HG03159 (cell line): Measurements from ENCODE around the gene XPO5.
"Not testable (repeated sequence)": the region's sequence is repeated elsewhere in the genome, so short reads cannot be mapped to it uniquely, and the experiment has no call there.

Experiments used
- ATAC-seq: cut with Tn5 transposase; IDR thresholded peaks from one replicate; pipeline ENCODE4 v1.9.1; 2021; ENCODE audit warnings: mild to moderate bottlenecking, moderate library complexity; ENCODE audit not compliant: unreplicated experiment

The XPO5 gene

DNA sequence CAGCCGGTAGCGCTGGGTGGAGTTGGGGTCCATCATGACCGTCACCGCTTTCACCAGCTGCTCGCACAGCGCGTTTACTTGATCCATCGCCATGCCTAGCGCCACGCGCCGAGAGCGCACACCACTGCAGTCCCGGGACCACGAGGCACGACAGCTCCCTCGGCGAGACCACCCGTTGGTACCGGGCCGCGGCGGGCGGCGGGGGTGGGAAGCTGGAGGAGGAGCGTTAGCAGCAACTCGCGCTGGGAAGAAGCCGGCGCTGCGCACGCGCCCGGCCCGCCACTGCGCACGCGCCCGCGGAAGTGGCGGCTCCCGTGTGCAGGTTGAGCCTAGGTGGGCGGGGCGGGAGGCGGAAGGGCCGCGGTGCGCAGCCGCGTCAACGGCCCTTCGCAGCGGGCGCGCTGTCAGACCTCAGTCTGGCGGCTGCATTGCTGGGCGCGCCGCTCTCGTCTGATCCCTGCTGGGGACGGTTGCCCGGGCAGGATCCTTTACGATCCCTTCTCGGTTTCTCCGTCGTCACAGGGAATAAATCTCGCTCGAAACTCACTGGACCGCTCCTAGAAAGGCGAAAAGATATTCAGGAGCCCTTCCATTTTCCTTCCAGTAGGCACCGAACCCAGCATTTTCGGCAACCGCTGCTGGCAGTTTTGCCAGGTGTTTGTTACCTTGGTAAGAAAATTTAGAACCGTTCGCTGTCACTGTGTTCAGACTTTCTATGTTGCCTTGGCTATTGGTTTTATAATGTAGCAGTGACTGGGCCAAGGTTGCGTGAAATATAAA lies at the start of gene XPO5, which contains the start of gene POLH:
Gene XPO5 (minus strand): TSS at position 267 of the 780 bp plus-strand sequence. CDS start 174 bp downstream, at position 93.
Gene POLH (plus strand): TSS at position 414 of the 780 bp plus-strand sequence. CDS start 6,135 bp downstream, outside the sequence.
- peak; percentile 88 for ATAC-seq

DNA sequence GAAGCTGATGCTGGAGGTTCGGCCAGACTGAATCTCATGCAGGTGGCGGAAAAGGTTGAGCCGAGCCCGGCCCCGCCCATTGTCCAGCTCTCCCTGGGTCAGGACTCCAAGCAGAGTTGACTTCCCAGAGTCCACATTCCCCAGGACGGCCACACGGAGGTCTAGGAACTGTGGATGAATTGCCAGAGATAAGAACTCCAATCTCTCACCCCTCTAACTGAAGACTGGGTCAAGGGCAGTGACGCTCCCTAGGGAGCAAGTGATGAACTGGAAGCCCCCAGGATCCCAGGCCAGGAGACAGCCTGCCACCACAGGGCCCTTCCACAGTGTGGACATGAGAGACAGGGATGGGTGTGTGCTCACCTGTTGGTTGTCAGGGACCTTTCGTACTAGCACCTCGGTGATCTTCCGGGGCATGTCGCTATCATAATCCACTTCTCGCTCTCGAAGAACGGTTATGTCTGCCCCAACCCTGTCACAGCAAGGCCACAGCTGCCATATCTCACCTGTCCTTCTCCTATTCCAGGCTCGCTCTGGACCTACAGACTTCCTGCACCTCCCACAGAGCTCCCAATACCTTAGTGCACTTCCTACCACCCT lies 49.7 kb upstream of the XPO5 start:
- ATAC-seq, result no peak

DNA sequence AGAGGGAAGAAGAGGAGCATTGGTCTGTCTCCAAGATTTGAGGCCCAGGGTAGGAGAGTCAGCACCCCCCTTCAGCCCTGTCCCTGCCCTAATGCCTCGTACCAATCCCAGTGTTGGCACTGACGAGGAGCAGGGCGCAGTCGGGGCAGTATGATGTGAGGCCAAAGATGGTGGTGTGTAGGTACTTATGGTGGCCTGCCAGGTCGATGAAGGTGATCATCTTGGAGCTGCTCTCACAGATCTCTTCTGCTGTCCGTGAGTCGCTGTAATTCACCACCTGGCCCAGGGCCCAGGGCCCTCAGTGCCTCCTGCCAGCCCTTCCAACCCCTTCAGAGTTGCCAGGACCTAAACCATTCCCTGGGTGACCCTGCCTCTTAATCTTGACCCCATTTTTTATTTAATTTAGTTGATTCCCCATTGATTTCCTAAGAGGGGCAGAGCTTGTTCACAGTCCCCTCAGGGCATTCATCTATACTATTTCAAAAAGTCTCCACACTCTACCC lies 49.0 kb upstream of the XPO5 start:
- ATAC-seq, result no peak

DNA sequence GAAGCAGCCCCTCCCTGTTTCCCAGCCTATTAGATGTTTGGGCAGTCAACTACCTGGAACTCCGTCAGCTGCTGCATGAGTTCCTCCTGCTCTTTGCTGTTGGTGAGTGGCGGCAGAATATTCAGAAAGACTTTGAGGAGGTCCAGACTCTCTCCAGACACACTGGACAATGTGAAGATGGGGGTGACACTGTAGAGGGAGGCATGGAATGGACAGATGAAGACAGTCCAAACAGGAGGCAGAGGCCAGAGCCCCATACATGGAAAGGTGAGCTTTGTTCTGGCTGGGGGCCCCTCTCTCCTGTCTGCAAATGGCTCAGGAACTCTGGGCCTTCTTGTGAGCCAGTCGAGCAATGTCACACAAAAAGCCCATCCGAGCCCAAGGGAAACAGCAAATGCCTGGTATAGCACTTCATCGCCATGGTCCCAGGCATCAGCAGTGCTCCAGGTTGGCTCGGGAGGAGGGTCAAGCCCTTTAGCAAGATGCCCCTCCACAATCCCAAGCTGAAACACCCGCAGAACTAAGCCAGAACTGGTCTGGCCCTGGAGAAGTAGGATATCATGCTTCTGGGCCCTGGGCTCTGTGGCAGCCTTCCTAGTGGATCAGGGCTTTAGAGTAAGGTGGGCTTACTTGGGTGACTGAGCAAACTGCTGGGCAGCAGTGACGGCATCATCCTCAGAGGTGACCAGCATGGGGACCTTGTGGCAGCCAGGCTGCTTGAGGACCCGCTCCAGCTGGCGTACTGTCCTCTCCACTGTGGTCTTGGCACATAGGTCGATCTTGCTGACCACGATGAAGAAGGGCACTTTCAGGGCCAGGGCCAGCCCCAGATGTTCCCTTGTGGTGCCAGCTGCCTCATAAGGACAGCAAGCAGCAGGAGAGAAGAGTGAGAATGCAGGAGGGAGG lies 48.3 kb upstream of the XPO5 start:
- no peak for ATAC-seq

DNA sequence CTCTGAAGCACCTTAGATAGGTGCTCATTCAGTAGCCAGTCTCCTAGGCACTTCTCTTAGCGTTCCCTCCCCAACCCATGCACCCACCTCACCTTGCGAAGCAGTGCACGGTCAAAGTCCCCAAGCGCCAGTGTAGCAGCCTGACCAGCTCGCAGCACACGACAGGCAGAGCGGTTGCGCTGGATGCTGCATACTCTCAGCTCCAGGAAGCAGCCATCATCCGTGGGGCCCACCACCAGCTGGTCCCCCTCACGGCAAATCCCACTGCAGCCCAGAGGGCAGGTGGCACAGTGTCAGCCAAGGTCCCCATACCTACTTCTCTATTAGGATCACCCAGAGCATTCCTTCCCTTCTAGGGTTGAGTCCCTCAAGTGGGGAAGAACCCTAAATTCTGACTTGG lies 46.7 kb upstream of the XPO5 start:
- ATAC-seq, result no peak

DNA sequence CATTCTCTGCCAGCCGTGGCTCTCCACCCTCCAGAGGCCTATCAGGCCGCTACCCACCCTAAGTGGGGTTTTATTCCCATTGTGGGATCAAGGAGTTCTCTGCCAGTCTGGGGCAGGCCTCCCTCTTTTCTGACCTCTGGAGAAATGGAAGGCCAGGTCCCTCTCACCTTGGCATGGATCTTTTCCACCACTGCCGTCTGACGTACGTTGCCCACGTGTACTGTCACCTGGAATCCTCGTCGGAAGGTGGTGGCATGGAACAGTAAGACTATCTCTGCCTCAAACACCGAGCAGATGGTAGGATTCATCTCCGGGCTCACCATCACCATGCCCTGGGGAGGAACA lies 46.0 kb upstream of the XPO5 start:
- no peak for ATAC-seq

DNA sequence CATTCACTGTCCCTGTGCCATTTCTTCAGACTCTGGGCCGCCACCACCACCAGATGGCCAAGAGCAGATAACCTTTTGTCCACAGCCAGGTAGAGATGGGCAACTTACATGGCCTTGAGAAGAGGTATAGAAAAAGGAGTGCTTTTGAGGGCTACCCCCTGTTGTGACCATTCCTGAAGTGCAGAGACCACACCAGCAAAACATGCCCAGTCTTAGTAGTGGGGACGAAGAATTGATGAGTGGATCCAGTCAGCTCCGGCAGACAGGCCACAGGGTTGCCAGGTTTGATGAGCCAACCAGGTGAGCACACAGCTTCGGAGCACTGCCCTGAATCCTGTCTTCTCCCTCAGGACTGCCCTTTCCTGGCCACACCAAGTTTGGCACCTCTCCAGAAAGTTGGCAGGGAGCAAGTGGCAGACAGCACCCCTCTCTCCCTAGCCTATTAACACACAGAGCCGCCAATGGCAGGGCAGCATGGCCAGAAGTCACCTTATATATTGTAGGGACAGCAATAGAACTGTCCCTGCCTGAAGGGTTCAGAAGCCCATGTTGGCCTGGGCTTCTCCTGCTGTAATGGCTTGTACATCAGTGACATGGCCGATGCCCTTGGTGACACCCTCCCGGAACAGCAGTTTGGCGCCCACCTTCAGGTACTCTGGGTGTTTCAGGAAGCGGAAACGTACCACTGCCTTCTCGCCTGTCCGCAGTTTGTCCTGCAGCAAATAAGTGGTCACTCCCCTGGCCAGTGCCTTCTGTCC lies 45.4 kb upstream of the XPO5 start:
- ATAC-seq, result no peak

DNA sequence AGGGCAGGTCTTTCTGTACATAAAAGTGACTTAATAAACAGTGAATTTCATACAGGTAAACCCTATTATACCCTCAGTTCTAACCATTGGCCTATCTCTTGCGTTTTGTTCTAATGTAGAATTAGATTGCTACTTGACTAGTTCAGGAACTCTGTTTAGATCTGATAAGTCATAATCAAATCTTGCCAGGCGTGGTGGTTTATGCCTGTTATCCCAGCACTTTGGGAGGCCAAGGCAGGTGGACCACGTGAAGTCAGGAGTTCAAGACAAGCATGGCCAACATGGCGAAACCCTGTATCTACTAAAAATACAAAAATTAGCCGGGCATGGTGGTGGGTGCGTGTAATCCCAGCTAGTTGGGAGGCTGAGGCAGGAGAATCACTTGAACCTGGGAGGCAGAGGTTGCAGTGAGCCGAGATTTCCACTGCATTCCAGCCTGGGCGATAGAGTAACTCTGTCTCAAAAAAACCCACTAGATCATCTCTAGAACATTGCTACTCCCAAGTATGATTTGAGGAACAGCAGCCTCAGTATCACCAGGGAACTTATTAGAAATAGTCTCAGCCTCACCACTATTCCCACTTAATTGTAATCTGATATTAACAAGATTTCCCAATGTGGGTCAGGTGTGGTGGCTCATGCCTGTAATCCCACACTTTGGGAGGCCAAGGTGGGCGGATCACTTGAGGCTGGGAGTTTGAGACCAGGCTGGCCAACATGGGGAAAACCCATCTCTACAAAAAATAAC lies 41.1 kb upstream of the XPO5 start:
- ATAC-seq, result no peak

DNA sequence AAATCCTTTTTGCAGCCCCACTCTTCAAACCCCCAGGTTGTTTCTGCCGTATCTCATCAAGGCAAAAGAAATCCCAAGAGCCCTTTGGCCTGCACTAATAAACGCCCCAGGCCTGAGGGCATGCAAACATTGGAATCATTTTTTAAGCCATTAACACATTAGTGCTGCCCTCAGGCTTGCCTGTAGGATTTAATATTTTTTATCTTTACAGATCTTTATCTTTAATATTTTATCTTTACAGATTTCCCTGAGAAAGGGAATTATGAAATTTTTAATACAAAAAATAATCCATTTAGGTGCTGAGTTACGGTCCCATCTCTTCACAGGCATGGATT lies 38.5 kb upstream of the XPO5 start:
- ATAC-seq, result no peak

DNA sequence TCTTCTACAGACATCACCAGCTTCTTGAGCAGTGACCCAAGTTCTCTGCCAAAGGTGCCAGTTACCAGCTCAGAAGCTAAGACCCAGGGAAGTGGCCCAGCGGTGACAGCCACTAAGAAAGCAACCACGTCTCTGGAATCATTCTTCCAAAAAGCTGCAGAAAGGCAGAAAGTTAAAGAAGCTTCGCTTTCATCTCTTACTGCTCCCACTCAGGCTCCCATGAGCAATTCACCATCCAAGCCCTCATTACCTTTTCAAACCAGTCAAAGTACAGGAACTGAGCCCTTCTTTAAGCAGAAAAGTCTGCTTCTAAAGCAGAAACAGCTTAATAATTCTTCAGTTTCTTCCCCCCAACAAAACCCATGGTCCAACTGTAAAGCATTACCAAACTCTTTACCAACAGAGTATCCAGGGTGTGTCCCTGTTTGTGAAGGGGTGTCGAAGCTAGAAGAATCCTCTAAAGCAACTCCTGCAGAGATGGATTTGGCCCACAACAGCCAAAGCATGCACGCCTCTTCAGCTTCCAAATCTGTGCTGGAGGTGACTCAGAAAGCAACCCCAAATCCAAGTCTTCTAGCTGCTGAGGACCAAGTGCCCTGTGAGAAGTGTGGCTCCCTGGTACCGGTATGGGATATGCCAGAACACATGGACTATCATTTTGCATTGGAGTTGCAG lies 38.0 kb upstream of the XPO5 start:
- no peak for ATAC-seq

DNA sequence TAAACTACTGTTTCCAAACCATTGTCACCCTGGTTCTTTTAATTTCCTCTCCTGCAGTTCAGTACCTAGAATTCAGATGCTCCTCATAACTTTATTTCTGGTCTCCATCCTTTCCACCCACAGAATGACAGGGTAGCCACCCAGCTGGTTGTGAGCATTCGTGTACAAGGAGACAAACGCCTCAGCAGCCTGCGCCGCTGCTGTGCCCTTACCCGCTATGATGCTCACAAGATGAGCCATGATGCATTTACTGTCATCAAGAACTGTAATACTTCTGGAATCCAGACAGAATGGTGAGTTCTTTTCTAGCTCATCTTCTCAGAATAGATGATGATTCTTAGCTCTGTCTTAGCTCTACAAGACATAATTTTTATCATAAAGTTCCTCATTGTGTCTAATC lies 34.6 kb upstream of the XPO5 start:
- ATAC-seq, result no peak

DNA sequence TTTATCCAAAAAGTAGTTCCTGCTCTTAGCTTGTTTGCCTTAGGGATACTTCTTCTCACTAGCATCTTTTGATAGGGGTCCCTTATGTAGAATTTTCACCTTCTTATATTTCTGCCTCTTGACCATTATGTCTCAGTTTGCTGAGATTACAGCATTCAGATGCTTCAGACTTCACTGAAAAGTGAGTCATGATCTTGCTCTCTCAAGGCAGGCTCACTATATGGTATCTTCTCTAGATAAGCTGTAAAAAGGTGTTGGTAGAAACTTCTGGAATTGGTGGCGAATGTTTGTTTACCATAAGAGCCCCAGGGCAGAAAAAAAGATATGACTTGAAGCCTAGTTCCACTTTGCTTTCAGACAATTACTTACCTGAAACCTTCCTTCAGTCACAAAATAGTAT lies 33.6 kb upstream of the XPO5 start:
- no peak for ATAC-seq

DNA sequence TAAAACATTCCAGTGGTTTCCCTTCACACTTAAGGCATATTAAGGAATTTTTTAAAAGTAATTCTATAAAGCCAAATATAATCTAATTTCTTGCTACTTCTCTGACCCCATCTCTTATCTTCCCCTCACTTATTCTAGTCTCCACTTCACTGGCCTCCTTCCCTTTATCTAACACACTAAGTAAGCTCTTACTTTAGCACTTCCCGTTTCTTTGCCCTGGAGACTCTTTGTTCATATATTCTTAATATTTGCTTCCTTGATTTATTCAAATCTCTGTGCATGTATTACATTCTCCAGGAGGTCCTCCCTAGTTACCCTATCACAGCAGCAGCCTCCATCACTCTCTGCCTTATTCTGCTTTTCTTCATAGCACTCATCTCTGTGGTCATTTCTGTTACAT lies 33.0 kb upstream of the XPO5 start:
- ATAC-seq, result no peak

DNA sequence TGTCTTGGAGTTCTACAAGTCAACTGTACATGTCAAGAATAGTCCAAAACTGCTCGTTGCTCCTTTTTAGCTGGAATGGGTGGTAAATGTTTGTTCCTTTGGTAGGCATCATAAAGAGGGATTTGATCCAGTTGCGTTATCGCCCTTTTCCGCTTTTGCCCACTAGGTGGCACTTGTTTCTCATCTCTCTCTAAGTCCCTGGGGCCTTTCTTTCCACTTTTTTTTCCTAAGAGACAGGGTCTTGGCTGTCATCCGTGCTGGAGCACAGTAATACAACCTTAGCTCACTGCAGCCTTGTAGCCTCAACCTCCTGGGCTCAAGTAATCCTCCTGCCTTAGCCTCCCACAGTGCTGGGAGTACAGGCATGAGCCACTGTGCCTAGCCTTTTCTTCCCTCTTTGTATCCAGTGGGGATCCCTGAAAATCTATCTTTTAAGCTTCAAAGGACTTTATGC lies 32.5 kb upstream of the XPO5 start:
- no peak for ATAC-seq

DNA sequence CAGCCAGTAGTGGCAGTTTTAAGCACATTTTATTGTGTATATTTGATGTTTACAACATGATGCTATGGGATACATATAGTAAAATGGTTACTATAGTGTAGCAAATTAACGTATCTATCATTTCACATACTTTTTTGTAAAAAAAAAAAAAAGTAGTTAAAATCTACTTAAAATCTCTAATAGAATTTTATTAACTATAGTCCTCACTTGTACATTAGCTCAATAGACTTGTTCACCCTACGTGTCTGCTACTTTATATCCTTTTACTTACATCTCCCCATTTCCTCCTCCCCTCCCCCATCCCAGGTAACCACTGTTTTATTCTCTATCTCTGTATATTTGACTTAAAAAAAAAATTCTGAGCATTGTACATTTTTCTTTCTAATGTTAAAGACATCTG lies 30.2 kb upstream of the XPO5 start:
- no peak for ATAC-seq

DNA sequence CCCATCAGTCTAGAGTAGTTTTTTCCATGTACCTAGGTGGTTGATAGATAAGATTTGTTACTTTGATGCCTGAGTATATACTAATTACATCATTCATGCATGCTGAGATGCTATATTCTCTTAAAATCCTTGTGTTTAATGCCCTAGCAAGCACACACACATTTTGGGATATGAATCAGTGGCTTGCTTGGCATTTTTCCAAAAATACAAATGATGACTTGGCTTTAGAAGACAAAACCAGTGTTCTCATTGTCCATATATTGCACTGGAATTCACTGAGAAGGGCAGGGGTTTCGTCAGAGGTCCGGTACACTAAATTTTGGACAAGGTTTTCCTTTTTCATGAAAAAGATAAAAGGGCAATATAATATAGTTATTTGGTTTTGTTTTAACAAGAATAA lies 28.3 kb upstream of the XPO5 start:
- ATAC-seq, result no peak

DNA sequence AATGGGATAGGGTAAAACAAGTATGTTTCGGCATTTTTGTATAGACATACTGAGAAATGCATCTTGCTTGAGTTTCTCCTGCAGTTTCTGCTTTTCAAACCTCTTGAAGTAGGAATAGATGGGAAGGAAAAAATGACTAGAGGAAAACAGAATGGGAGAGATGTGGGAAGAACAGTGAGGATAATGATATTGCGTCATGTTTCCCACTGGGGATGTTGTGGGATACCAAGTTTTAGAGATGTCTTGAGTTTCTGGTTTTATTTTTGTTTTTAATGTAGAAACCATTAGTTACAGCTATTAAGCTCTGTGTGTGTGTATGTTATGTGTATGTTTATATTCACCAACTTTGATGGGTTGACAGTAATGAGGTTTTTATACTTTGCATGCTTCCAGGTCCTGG lies 24.8 kb upstream of the XPO5 start:
- ATAC-seq, result no peak

DNA sequence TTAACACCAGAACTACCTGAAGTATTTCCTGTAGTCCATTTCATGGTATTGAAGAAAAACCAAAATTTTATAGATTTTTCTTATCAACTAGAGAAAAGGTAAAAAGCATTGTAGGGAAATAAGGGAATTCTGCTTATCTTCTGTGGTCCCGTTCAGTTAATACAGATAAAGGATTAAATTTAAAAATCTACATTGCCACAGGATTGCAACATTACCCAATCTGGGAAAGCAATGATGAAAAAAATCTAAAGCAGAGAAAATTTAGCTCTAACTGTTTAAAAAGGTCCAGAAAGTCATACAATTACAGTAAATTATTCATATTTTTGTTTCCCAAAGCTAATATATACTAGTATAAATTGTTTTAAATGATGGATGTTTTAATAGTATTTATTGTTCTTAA lies 18.1 kb upstream of the XPO5 start:
- ATAC-seq, result no peak

DNA sequence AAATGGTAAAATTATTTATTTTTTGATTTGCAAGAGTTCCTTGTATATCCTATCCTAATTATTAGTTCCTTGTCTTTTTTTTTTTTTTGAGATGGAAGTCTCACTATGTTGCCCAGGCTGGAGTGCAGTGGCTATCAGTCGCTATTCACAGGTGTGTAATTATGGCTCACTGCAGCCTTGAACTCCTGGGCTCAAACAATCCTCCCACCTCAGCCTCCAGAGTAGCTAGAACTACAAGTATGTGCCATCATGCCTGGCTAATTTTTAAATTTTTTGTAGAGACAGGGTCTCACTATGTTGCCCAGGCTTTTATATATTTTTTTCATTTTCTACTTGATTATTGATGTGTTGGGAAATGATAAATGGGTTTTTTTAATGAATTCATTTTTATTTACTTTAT lies 13.7 kb upstream of the XPO5 start:
- not testable (repeated sequence) for ATAC-seq

DNA sequence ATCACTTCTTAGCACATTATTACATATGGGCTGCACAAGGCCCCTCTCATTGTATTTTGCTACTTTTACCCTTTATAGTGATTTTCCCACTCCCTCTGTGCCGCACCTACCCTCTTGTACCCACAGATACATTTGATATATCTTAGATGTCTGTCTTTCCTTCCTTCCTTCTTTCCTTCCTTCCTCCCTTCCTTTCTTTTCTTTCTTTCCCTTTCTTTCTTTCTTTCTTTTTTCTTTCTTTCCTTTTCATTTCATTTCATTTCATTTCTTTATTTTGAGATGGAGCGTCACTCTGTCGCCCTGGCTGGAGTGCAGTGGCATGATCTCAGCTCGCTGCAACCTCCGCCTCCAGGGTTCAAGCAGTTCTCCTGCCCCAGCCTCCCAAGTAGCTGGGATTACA lies 12.4 kb upstream of the XPO5 start:
- ATAC-seq, result no peak
